ENCODE measurements around the gene TRAF1. TPM values are rescaled to one million over a fixed set of nuclear protein-coding genes. Genes with fewer than 3 reads are reported as not detected.

The TRAF1 gene
- total and polyA plus RNA-seq, 4 donors = 3.9 to 23.1 (median 6.1) TPM

DNA sequence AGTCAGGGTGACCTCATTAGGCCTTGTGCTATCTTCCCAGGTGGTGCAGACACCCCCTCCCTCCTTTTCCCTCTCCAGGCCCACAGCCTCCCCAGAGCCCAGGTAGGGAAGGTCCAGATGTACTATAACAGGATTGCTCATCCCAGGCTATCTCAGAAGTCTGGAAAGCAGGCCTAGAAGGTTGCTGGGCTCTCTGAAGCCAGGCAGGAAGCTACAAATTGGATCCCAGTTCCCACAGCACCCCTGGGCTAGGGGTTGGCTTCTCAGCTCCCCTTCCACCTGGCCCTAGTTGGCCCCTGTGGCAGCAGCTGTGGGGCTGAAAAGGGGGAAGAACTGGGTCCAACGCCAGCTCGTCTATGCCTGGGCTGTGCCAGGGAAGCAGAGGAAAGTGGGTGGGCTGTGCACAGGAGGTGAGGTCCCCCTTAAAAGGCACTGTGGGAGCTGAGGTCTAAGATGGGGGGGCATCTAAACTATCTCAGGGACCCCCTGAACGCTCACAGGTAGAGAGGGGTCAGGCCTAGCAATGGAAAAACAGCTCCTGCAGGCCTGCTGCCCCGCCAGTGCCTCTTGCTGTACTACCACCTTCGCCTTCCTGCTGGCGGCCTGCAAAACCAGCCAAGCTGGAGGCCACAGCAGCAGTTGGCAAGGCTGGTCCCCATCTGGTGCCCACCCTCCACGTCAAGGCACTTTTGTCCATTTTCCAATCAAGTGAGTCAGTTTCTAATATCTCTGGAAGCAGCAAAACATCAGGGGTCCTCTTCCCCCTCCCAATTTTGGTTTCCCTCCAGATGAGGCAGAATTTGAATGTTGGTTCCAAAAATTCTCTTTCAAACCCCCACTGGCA is 70.5 kb downstream of the TRAF1 start:
- H3K9ac ChIP-seq (ENCODE audit: insufficient read depth in 1 of 2, low read length in 2 of 2) = no peak overlapping the region
- peaks cover 0 to 25% (median 19%) of the 10 kb centered on the region in 4 donors for H3K36me3 ChIP-seq (ENCODE audit: control insufficient read depth in 4 of 4, insufficient read depth in 4 of 4, low read length in 4 of 4)
- H3K27ac ChIP-seq (ENCODE audit: low read depth in 1 of 2, low read length in 1 of 2) = no peak overlapping the region
- no peak overlapping the region for H3K4me3 ChIP-seq
- WGBS, 2 donors = 89 to 94% methylated on average over 7 of the region's 7 CpGs
- no peaks in the 10 kb centered on the region for H3K27me3 ChIP-seq (ENCODE audit: control insufficient read depth in 3 of 3, insufficient read depth in 3 of 3, low read length in 2 of 3)
- TF ChIP-seq, protein P1, sequence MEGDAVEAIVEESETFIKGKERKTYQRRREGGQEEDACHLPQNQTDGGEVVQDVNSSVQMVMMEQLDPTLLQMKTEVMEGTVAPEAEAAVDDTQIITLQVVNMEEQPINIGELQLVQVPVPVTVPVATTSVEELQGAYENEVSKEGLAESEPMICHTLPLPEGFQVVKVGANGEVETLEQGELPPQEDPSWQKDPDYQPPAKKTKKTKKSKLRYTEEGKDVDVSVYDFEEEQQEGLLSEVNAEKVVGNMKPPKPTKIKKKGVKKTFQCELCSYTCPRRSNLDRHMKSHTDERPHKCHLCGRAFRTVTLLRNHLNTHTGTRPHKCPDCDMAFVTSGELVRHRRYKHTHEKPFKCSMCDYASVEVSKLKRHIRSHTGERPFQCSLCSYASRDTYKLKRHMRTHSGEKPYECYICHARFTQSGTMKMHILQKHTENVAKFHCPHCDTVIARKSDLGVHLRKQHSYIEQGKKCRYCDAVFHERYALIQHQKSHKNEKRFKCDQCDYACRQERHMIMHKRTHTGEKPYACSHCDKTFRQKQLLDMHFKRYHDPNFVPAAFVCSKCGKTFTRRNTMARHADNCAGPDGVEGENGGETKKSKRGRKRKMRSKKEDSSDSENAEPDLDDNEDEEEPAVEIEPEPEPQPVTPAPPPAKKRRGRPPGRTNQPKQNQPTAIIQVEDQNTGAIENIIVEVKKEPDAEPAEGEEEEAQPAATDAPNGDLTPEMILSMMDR (IDR thresholded peaks at IDR 0.05; ENCODE audit: control extremely low read depth, extremely low read depth) = no peak
- DNase-seq (no peak), ATAC-seq (ENCODE audit: insufficient read depth, low FRiP score) (no peak)
- H3K4me1 ChIP-seq (ENCODE audit: control insufficient read depth in 5 of 5, insufficient read depth in 5 of 5, low read length in 5 of 5) = no peaks in the 10 kb centered on the region
- no peaks in the 10 kb centered on the region for H3K9me3 ChIP-seq (ENCODE audit: control insufficient read depth in 4 of 4, insufficient read depth in 3 of 4, low read length in 3 of 4)

DNA sequence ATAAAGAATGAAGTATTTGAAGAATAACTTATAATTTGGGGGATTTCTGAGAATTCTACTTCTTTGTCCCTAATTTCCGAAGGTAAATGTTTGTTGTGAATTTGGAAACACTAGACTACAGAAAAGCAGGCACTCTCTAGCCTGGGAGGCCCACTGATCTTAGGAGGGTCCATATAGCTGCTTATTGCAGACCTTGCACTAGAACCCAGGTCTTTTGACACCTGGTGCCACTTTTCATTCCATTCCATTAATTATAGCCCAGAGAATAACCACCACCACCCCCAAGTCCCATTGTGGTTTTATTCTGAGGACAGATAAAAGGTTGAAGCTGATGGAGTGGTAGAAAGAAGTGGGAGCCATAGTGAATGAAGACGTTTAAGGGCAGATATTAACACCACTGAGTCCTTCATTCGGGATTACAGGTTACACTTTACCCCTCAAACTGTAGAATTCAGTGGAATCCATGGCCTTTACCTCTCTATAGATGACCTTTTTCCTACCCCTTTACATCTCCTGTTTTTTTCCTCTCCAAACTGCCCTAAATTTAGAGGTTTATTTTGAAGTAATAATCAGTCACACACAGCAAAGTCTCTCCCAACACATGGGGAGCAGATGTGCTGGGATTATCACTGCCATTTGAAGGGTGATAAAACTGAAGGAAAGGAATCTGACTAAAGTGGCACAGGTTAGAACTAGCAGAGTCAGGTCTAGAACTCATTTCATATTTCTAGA is 71.8 kb downstream of the TRAF1 start:
- Histone ChIP-seq H3K36me3 (ENCODE audit: control insufficient read depth in 4 of 4, insufficient read depth in 4 of 4, low read length in 4 of 4) (peaks cover 0 to 15% (median 12%) of the 10 kb centered on the region in 4 donors), H3K27me3 (ENCODE audit: control insufficient read depth in 3 of 3, insufficient read depth in 3 of 3, low read length in 2 of 3) (no peaks in the 10 kb centered on the region), H3K4me1 (ENCODE audit: control insufficient read depth in 5 of 5, insufficient read depth in 5 of 5, low read length in 5 of 5) (no peaks in the 10 kb centered on the region), H3K9ac (ENCODE audit: insufficient read depth in 1 of 2, low read length in 2 of 2) (no peak overlapping the region), H3K27ac (ENCODE audit: low read depth in 1 of 2, low read length in 1 of 2) (no peak overlapping the region), H3K9me3 (ENCODE audit: control insufficient read depth in 4 of 4, insufficient read depth in 3 of 4, low read length in 3 of 4) (no peaks in the 10 kb centered on the region), H3K4me3 (no peak overlapping the region)
- DNase-seq (no peak), ATAC-seq (ENCODE audit: insufficient read depth, low FRiP score) (no peak)
- TF ChIP-seq, protein P1 (IDR thresholded peaks at IDR 0.05; ENCODE audit: control extremely low read depth, extremely low read depth) = no peak
- 88 to 89% methylated on average over 3 of the region's 3 CpGs for WGBS, 2 donors

DNA sequence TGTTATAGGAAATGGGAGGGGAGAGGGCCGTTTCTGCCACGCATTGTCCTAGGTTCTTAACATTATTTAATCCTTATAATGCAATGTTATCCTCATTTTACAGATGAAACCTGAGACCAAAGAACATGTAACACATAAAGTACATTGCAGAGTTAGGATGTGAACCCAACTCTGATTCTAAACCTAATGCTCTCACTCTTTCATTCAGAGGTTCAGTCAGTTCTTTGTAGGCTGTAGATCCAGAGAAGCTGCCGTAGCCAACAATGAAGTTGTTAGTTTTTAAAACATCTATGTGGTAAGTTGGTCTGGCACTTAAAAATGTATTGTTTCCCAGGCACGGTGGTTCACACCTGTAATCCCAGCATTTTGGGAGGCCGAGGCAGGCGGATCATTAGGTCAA is 73.4 kb downstream of the TRAF1 start:
- Histone ChIP-seq H3K9ac (ENCODE audit: insufficient read depth in 1 of 2, low read length in 2 of 2) (no peak overlapping the region), H3K4me3 (no peak overlapping the region), H3K27me3 (ENCODE audit: control insufficient read depth in 3 of 3, insufficient read depth in 3 of 3, low read length in 2 of 3) (no peaks in the 10 kb centered on the region), H3K9me3 (ENCODE audit: control insufficient read depth in 4 of 4, insufficient read depth in 3 of 4, low read length in 3 of 4) (no peaks in the 10 kb centered on the region), H3K36me3 (ENCODE audit: control insufficient read depth in 4 of 4, insufficient read depth in 4 of 4, low read length in 4 of 4) (peaks cover 0 to 10% (median 4%) of the 10 kb centered on the region in 4 donors), H3K4me1 (ENCODE audit: control insufficient read depth in 5 of 5, insufficient read depth in 5 of 5, low read length in 5 of 5) (no peaks in the 10 kb centered on the region), H3K27ac (ENCODE audit: low read depth in 1 of 2, low read length in 1 of 2) (no peak overlapping the region)
- ATAC-seq (ENCODE audit: insufficient read depth, low FRiP score) (no peak), DNase-seq (no peak)
- 69 to 83% methylated on average over 6 of the region's 6 CpGs for WGBS, 2 donors
- TF ChIP-seq, protein P1 (IDR thresholded peaks at IDR 0.05; ENCODE audit: control extremely low read depth, extremely low read depth) = no peak

Other genes with a start within 250 kb of the TRAF1 start
- gene MEGF9, start 212.3 kb downstream of the TRAF1 start, total RNA-seq = 10 to 100 TPM; 22.0 to 48.3 TPM
- gene MEGF9, start 212.3 kb downstream of the TRAF1 start, polyA plus RNA-seq = 10 to 100 TPM; 19.2 to 39.2 TPM
- gene FBXW2, start 133.4 kb downstream of the TRAF1 start, total RNA-seq = 10 to 100 TPM; 64.7 to 86.5 TPM
- 10 to 100 TPM; 12.9 to 31.8 TPM for gene FBXW2, start 133.4 kb downstream of the TRAF1 start, polyA plus RNA-seq
- 10 to 100 TPM; 35.0 to 66.0 TPM for gene PSMD5, start 83.9 kb downstream of the TRAF1 start, total RNA-seq
- gene PSMD5, start 83.9 kb downstream of the TRAF1 start, polyA plus RNA-seq = 10 to 100 TPM; 14.9 to 19.5 TPM
- 10 to 100 TPM; 21.8 to 25.1 TPM for gene PHF19, start 49.6 kb downstream of the TRAF1 start, total RNA-seq
- gene PHF19, start 49.6 kb downstream of the TRAF1 start, polyA plus RNA-seq = 10 to 100 TPM; 20.3 to 21.6 TPM
- 10 to 100 TPM; 16.4 to 53.2 TPM for gene C5, start 123.5 kb upstream of the TRAF1 start, total RNA-seq
- gene C5, start 123.5 kb upstream of the TRAF1 start, polyA plus RNA-seq = 1 to 10 TPM; 9.5 to 9.8 TPM
- 10 to 100 TPM; 25.7 to 42.9 TPM for gene CNTRL, start 148.2 kb upstream of the TRAF1 start, total RNA-seq
- 10 to 100 TPM in 1 of 2 donors, 1 to 10 TPM in 1; 9.5 to 10.8 TPM for gene CNTRL, start 148.2 kb upstream of the TRAF1 start, polyA plus RNA-seq